ENCODE measurements around the gene ZBTB49. TPM values are rescaled to one million over a fixed set of nuclear protein-coding genes. Genes with fewer than 3 reads are reported as not detected.
"Not testable (repeated sequence)": the region's sequence is repeated elsewhere in the genome, so short reads cannot be mapped to it uniquely, and the experiment has no call there.

The ZBTB49 gene
- total RNA-seq, 2 donors from 2014 or later = 8.4 to 10.2 TPM

DNA sequence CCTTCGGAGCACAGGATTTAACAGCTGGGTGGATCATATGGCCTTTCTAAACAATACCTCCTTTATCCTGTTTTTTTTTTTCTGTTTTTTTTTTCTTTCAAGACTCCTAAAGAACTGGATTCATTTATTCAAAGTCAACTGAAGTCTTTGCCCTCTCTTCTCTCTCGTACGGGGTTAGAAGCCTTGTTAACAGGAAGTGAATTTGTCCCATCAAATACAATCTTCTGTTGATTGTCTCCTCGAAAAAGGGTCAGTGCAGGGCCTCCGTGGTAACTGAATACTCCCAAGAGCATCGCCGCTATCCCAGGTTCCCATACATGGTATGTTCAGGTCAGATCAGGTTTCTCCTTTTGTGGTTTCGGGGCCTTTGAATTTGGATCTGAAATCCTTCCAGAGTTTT lies 40.2 kb upstream of the ZBTB49 start:
- ATAC-seq (ENCODE audit: insufficient number of reproducible peaks, low FRiP score, low read depth) (no peak), DNase-seq (ENCODE audit: low spot score) (no peak)
- no peak overlapping the region for H3K27ac ChIP-seq
- H3K27me3 ChIP-seq (replicated peaks; ENCODE audit: insufficient read depth) = no peaks in the 10 kb centered on the region
- H3K36me3 ChIP-seq = peaks cover 6% of the 10 kb centered on the region
- H3K4me1 ChIP-seq (ENCODE audit: control insufficient read depth in 1 of 2, low read depth in 2 of 2) = peaks cover 11 to 19% of the 10 kb centered on the region in 2 donors
- TF ChIP-seq, protein P1, sequence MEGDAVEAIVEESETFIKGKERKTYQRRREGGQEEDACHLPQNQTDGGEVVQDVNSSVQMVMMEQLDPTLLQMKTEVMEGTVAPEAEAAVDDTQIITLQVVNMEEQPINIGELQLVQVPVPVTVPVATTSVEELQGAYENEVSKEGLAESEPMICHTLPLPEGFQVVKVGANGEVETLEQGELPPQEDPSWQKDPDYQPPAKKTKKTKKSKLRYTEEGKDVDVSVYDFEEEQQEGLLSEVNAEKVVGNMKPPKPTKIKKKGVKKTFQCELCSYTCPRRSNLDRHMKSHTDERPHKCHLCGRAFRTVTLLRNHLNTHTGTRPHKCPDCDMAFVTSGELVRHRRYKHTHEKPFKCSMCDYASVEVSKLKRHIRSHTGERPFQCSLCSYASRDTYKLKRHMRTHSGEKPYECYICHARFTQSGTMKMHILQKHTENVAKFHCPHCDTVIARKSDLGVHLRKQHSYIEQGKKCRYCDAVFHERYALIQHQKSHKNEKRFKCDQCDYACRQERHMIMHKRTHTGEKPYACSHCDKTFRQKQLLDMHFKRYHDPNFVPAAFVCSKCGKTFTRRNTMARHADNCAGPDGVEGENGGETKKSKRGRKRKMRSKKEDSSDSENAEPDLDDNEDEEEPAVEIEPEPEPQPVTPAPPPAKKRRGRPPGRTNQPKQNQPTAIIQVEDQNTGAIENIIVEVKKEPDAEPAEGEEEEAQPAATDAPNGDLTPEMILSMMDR (IDR thresholded peaks at IDR 0.05) = no peak
- no peaks in the 10 kb centered on the region for H3K9me3 ChIP-seq
- H3K4me3 ChIP-seq = no peak overlapping the region

DNA sequence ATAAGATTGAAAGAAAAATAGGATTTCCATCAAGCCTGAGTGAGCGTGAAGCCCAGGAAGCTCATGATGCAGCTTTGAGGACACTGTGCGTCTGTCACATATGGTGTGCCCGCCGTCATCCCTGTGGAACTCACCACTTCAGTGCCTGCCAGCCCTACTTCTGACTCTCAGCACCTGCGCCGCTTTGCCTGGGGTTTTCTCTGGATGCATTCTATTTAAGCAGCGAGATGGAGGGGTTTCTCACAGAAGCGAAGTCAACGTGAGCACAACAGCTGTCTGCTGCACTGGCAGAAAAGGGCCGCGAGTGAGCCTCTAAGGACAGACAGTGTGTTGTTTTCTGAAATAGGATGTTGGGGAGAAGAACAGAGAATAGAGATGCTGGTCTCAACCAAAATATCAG lies 35.9 kb upstream of the ZBTB49 start:
- no peak overlapping the region for H3K27ac ChIP-seq
- TF ChIP-seq, protein P1 (IDR thresholded peaks at IDR 0.05) = no peak

DNA sequence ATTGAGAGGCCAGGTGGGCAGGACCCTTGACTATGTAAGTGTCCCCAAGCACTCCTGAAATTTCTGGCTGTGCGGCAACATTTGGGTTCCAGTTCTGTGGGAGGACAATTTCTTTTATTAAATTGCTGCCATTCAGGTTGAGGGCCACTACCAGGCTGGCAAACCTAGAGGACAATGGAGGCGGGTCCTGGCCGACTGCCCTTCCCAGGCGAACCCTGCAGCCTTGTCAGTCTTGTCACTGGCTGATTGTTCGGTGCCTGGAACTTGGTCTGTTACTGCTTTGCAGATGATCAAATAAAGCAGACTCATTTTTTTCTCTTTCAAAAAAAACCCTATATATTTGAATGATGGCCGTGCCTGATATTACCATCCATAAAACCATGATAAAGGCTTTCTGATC lies 35.4 kb upstream of the ZBTB49 start:
- TF ChIP-seq, protein P1 (IDR thresholded peaks at IDR 0.05) = no peak
- Histone ChIP-seq H3K27me3 (replicated peaks; ENCODE audit: insufficient read depth) (no peaks in the 10 kb centered on the region), H3K36me3 (no peaks in the 10 kb centered on the region), H3K4me1 (ENCODE audit: control insufficient read depth in 1 of 2, low read depth in 2 of 2) (no peaks in the 10 kb centered on the region), H3K27ac (no peak overlapping the region), H3K9me3 (no peaks in the 10 kb centered on the region), H3K4me3 (no peak overlapping the region)
- ATAC-seq (ENCODE audit: insufficient number of reproducible peaks, low FRiP score, low read depth) (no peak), DNase-seq (ENCODE audit: low spot score) (no peak)

More for the DNA sequence above, 35.9 kb upstream of the ZBTB49 start:
- no peak overlapping the region for H3K4me3 ChIP-seq
- no peaks in the 10 kb centered on the region for H3K9me3 ChIP-seq
- no peaks in the 10 kb centered on the region for H3K36me3 ChIP-seq
- DNase-seq (ENCODE audit: low spot score) (no peak), ATAC-seq (ENCODE audit: insufficient number of reproducible peaks, low FRiP score, low read depth) (no peak)
- no peaks in the 10 kb centered on the region for H3K27me3 ChIP-seq (replicated peaks; ENCODE audit: insufficient read depth)
- H3K4me1 ChIP-seq (ENCODE audit: control insufficient read depth in 1 of 2, low read depth in 2 of 2) = peaks cover 0 to 1% of the 10 kb centered on the region in 2 donors

DNA sequence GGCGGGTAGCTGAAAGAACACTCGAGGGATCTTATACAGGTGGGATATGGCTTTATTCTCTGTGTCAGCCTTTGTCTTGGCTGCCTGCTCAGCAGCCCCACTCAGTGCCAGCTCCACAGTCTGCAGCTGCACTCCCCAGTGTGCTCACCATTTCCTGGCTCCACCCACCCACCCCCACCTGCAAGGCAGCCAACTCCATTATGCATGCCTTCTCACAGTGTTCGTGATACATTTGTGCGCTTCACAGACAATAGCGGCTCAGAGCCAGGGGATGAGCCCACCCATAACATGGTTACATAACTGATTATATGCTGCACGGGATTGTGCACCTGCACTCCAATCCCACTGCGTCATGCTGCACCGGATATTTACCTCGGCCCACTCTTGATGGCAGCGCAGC lies 33.3 kb upstream of the ZBTB49 start:
- no peak for ATAC-seq (ENCODE audit: insufficient number of reproducible peaks, low FRiP score, low read depth)
- no peaks in the 10 kb centered on the region for H3K9me3 ChIP-seq
- H3K4me1 ChIP-seq (ENCODE audit: control insufficient read depth in 1 of 2, low read depth in 2 of 2) = no peaks in the 10 kb centered on the region
- H3K36me3 ChIP-seq = no peaks in the 10 kb centered on the region
- DNase-seq (ENCODE audit: low spot score) = no peak
- TF ChIP-seq, protein P1 (IDR thresholded peaks at IDR 0.05) = no peak
- H3K27ac ChIP-seq = no peak overlapping the region
- H3K27me3 ChIP-seq (replicated peaks; ENCODE audit: insufficient read depth) = no peaks in the 10 kb centered on the region
- H3K4me3 ChIP-seq = no peak overlapping the region

DNA sequence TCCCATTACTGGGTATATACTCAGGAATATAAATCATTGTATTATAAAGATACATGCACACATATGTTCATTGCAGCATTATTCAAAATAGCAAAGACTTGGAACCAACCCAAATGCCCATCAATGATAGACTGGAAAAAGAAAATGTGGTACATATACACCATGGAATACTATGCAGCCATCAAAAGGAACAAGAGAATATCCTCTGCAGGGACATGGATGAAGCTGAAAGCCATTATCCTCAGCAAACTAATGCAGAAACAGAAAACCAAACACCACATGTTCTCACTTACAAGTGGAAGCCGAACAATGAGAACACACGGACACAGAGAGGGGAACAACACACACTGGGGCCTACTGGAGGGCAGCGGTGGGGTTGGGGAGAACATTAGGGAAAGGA lies 32.3 kb upstream of the ZBTB49 start:
- not testable (repeated sequence) for H3K4me1 ChIP-seq (ENCODE audit: control insufficient read depth in 1 of 2, low read depth in 2 of 2); H3K36me3 ChIP-seq; H3K4me3 ChIP-seq; DNase-seq (ENCODE audit: low spot score); H3K9me3 ChIP-seq; H3K27me3 ChIP-seq (replicated peaks; ENCODE audit: insufficient read depth); H3K27ac ChIP-seq; ATAC-seq (ENCODE audit: insufficient number of reproducible peaks, low FRiP score, low read depth)

DNA sequence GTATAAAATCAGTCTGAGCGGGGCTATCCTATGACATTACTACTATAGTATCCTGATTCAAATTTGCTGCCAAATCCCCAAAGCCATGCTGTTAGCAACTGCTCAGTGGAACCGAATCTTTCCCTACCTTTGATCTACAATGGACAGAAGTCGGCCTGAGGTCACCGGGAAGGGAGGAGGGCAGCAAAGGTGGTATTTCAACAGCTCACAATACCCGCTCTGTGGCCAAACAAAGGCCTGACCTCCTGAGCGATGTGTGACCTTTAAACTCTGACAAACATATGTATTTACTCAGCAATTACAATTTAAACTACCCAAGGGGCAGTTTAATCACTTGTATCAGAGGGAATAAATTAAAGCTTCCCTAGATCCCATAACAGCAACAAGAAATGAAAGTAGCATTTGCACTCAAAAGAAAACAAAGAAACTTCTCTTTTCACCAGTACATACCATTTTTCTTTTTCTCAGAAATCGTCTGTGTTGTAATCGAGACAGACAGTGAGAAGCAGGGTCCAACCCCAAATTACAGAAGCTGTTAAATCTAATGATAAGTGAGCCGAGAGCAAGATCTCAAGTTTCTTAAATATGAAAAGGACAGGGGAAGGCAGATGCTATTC lies 30.5 kb upstream of the ZBTB49 start:
- TF ChIP-seq, protein P1 (IDR thresholded peaks at IDR 0.05) = no peak
- no peaks in the 10 kb centered on the region for H3K36me3 ChIP-seq
- no peaks in the 10 kb centered on the region for H3K9me3 ChIP-seq
- DNase-seq (ENCODE audit: low spot score) (no peak), ATAC-seq (ENCODE audit: insufficient number of reproducible peaks, low FRiP score, low read depth) (no peak)
- no peak overlapping the region for H3K27ac ChIP-seq
- H3K4me3 ChIP-seq = no peak overlapping the region
- no peaks in the 10 kb centered on the region for H3K4me1 ChIP-seq (ENCODE audit: control insufficient read depth in 1 of 2, low read depth in 2 of 2)
- H3K27me3 ChIP-seq (replicated peaks; ENCODE audit: insufficient read depth) = no peaks in the 10 kb centered on the region
